Measurements from ENCODE around the gene GALNT18. TPM values are rescaled to one million over a fixed set of nuclear protein-coding genes. Genes with fewer than 3 reads are reported as not detected.

The GALNT18 gene
- total and polyA plus RNA-seq, 9 donors = 3.0 to 13.2 (median 7.7) TPM

DNA sequence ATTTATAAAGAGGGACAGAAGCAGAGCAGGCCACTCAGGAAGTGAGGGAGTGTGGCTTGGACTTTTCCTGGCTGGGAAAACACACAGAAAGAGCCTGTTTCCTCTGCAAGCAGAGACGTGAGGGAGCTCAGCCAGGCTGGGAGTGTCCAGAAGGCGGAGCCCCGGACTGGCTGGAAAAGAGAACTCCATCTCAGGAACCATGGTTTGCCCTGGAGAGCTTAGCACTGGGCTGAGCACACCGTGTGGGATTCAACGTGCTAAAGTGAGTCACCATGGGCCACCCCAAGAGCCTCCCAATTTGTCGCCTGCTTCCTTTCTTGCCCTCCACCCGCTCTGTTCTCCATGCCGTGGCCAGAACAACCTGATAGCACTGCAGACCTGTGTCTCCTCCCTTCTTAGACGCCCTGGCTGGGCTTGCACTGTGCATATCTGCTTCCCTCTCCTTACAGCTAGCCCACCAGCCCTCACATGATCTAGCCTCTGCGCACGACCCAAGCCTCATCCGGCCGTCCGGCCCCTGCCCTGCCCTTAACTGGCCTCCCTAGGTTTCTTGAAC is 51.8 kb downstream of the GALNT18 start:
- intact Hi-C loops (cut with DNase I) = loop anchor here in 1 of 4 donors (10.0 kb wide), 1 partner anchor 295 kb away; no protein-coding TSS in a partner anchor
- 55 to 67% (median 57%) methylated on average over 14 of the region's 14 CpGs for WGBS, 3 donors
- Histone ChIP-seq H3K27ac (no peak overlapping the region), H3K9me3 (no peaks in the 10 kb centered on the region), H3K4me3 (no peak overlapping the region), H3K27me3 (no peaks in the 10 kb centered on the region), H3K36me3 (no peaks in the 10 kb centered on the region), H3K4me1 (ENCODE audit: insufficient read depth) (peaks cover 2% of the 10 kb centered on the region)
- peak in 3 of 5 donors; percentile 30 to 54 (median 42) for DNase-seq
- no peak for TF ChIP-seq EP300 (IDR thresholded peaks at IDR 0.05)
- TF ChIP-seq POLR2A (IDR thresholded peaks at IDR 0.05) = no peak
- TF ChIP-seq, protein P1, sequence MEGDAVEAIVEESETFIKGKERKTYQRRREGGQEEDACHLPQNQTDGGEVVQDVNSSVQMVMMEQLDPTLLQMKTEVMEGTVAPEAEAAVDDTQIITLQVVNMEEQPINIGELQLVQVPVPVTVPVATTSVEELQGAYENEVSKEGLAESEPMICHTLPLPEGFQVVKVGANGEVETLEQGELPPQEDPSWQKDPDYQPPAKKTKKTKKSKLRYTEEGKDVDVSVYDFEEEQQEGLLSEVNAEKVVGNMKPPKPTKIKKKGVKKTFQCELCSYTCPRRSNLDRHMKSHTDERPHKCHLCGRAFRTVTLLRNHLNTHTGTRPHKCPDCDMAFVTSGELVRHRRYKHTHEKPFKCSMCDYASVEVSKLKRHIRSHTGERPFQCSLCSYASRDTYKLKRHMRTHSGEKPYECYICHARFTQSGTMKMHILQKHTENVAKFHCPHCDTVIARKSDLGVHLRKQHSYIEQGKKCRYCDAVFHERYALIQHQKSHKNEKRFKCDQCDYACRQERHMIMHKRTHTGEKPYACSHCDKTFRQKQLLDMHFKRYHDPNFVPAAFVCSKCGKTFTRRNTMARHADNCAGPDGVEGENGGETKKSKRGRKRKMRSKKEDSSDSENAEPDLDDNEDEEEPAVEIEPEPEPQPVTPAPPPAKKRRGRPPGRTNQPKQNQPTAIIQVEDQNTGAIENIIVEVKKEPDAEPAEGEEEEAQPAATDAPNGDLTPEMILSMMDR (IDR thresholded peaks at IDR 0.05) = no peak

DNA sequence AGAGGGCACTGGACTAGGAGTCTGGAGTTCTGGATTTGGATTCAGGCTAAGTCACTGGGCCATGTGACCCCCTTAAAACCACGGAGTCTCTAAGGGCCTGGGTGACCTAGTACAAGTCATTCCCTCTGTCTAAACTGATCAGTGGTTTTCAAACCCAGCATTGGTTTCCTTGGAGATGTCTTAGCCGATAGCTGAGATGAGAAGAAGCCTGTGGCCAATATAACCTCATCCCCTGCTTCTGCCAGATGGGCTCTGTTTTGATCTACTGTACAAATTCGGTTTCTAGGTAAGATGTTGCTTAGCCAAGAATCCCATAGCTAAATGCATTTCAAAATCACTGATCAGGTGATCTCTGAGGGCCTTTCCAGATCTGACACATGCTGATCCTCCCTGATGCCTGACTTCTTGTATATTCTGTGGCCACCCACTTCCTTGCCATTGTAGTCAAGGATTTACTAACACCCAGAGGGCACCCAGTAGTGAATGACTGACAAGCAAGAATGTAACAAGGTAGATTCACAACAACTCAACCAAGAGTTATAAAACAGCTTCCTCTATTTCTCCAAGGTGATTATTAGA is 53.1 kb downstream of the GALNT18 start:
- Histone ChIP-seq H3K36me3 (no peaks in the 10 kb centered on the region), H3K4me1 (ENCODE audit: insufficient read depth) (peaks cover 2% of the 10 kb centered on the region), H3K9me3 (no peaks in the 10 kb centered on the region), H3K4me3 (no peak overlapping the region), H3K27ac (no peak overlapping the region), H3K27me3 (no peaks in the 10 kb centered on the region)
- DNase-seq = no peak
- intact Hi-C loops (cut with DNase I) = no loop called here
- WGBS, 3 donors = 86 to 89% (median 88%) methylated on average over 3 of the region's 3 CpGs
- TF ChIP-seq EP300 (IDR thresholded peaks at IDR 0.05) = no peak
- TF ChIP-seq, protein P1 (IDR thresholded peaks at IDR 0.05) = no peak
- TF ChIP-seq POLR2A (IDR thresholded peaks at IDR 0.05) = no peak

DNA sequence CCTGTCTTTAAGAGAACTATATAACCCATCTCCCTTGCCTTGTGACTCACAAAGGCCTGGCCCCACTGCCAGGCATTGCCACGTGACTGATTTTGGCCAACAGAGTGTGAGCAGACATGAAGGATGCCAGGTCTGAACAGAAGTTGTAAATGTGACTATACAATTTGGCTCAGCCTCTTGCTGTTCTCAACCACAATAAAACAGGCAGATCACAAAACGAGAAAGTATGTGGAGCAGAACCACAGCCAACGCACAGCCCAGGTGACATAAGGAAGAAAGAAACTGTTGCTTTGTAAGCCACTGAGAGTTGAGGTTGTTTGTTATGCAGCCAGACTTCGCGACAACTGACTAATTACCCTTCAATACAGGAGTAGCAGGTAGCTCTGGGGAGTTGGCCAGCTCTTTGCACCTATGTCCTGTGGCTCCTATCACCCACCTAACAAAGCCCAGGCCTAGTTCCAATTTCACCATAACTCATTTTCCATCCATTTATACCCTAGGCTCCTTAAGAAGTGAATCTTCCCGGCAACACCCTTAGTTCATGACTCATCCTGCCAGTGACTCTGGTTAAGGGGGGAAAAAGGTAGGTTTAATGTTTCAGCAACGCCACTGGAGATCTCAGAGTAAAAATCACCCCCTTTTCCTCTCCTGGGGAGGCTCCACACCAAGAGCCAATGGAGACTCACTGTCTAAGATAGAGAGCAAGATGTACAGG is 53.7 kb downstream of the GALNT18 start:
- Histone ChIP-seq H3K27ac (no peak overlapping the region), H3K27me3 (no peaks in the 10 kb centered on the region), H3K4me3 (no peak overlapping the region), H3K36me3 (no peaks in the 10 kb centered on the region), H3K9me3 (no peaks in the 10 kb centered on the region), H3K4me1 (ENCODE audit: insufficient read depth) (peaks cover 2% of the 10 kb centered on the region)
- WGBS, 3 donors = 72 to 88% (median 79%) methylated on average over 7 of the region's 7 CpGs
- TF ChIP-seq, protein P1 (IDR thresholded peaks at IDR 0.05) = no peak
- TF ChIP-seq EP300 (IDR thresholded peaks at IDR 0.05) (no peak), POLR2A (IDR thresholded peaks at IDR 0.05) (no peak)
- no peak for DNase-seq
- intact Hi-C loops (cut with DNase I) = no loop called here

DNA sequence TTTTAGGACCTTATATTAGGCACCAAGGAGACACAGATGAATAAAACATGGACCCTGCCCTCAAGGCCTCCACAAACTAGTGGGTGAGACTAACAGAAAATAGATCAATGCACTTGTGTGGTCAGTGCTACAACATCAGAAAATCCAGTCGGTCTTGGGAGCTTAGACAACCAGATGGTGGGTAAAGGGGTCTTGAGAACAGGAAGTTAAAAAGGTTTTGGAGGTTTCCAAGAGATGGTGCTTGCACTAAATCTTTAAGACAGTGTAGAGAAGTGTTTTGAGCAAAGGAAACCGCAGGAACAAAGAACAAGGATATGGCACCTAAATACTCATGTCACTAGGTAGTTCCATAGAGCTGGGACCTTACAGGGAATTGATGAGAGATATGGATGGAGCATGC is 56.2 kb downstream of the GALNT18 start:
- Histone ChIP-seq H3K27ac (no peak overlapping the region), H3K4me1 (ENCODE audit: insufficient read depth) (peaks cover 2% of the 10 kb centered on the region), H3K4me3 (no peak overlapping the region), H3K36me3 (no peaks in the 10 kb centered on the region), H3K9me3 (no peaks in the 10 kb centered on the region), H3K27me3 (no peaks in the 10 kb centered on the region)
- 90 to 93% (median 92%) methylated on average over 2 of the region's 2 CpGs for WGBS, 3 donors
- no peak for DNase-seq
- intact Hi-C loops (cut with DNase I) = no loop called here
- no peak for TF ChIP-seq POLR2A (IDR thresholded peaks at IDR 0.05)
- TF ChIP-seq, protein P1 (IDR thresholded peaks at IDR 0.05) = no peak
- no peak for TF ChIP-seq EP300 (IDR thresholded peaks at IDR 0.05)

Measured in ovary (tissue), 9 donors.